Measurements from ENCODE around the gene HHATL.
"Not testable (repeated sequence)": the region's sequence is repeated elsewhere in the genome, so short reads cannot be mapped to it uniquely, and the experiment has no call there.

Gene HHATL

GRCh38 chr3:42729404-42730145 lies 27.0 kb upstream of the HHATL start:
- Histone ChIP-seq H3K36me3 (no peaks in the 10 kb centered on the region), H3K4me2 (no peak overlapping the region), H3K27ac (no peak overlapping the region), H4K20me1 (no peaks in the 10 kb centered on the region; a peak in 1 of 22 replicates), H3K9ac (no peak overlapping the region), H3K4me1 (no peaks in the 10 kb centered on the region), H3K27me3 (no peaks in the 10 kb centered on the region), H3K9me3 (replicated peaks in 1 of 11) (0 out of 22 replicates have a peak, but pooled peaks cover 0 to 7% (median 0%) of the 10 kb centered on the region in 11 experiments), H3K4me3 (no peak overlapping the region)
- no peak for TF ChIP-seq Cebpa-rat (IDR thresholded peaks at IDR 0.05)

- no peak overlapping the region for H3K4me2 ChIP-seq
- no peak for TF ChIP-seq Cebpa-rat (IDR thresholded peaks at IDR 0.05)
- H3K27me3 ChIP-seq, result no peaks in the 10 kb centered on the region
- H3K9me3 ChIP-seq (replicated peaks in 1 of 11), result 0 out of 22 replicates have a peak, but pooled peaks cover 0 to 7% (median 0%) of the 10 kb centered on the region in 11 experiments
- no peak overlapping the region for H3K27ac ChIP-seq
- H3K36me3 ChIP-seq, result no peaks in the 10 kb centered on the region
- H3K4me1 ChIP-seq, result no peaks in the 10 kb centered on the region
- no peak overlapping the region for H3K4me3 ChIP-seq
- H4K20me1 ChIP-seq, result no peaks in the 10 kb centered on the region; a peak in 1 of 22 replicates
- H3K9ac ChIP-seq, result no peak overlapping the region
These were observed 26.2 kb upstream of the HHATL start for GRCh38 chr3:42728668-42729364.

GRCh38 chr3:42728056-42728455 lies 25.5 kb upstream of the HHATL start:
- Histone ChIP-seq H3K36me3 (no peaks in the 10 kb centered on the region), H3K9ac (no peak overlapping the region), H3K27me3 (no peaks in the 10 kb centered on the region), H3K4me2 (no peak overlapping the region), H3K9me3 (replicated peaks in 1 of 11) (0 out of 22 replicates have a peak, but pooled peaks cover 0 to 7% (median 0%) of the 10 kb centered on the region in 11 experiments), H3K27ac (no peak overlapping the region), H4K20me1 (no peaks in the 10 kb centered on the region; a peak in 1 of 22 replicates), H3K4me3 (no peak overlapping the region), H3K4me1 (no peaks in the 10 kb centered on the region)
- no peak for TF ChIP-seq Cebpa-rat (IDR thresholded peaks at IDR 0.05)

- Histone ChIP-seq H3K4me3 (no peak overlapping the region), H3K27me3 (no peaks in the 10 kb centered on the region), H3K27ac (no peak overlapping the region), H4K20me1 (no peaks in the 10 kb centered on the region; a peak in 1 of 22 replicates), H3K36me3 (no peaks in the 10 kb centered on the region), H3K9ac (no peak overlapping the region), H3K4me1 (no peaks in the 10 kb centered on the region), H3K4me2 (no peak overlapping the region), H3K9me3 (replicated peaks in 1 of 11) (0 out of 22 replicates have a peak, but pooled peaks cover 0 to 7% (median 0%) of the 10 kb centered on the region in 11 experiments)
- no peak for TF ChIP-seq Cebpa-rat (IDR thresholded peaks at IDR 0.05)
These were observed 22.9 kb upstream of the HHATL start for GRCh38 chr3:42725454-42725853.

GRCh38 chr3:42723219-42723618 lies 20.6 kb upstream of the HHATL start:
- Histone ChIP-seq H3K9ac (no peak overlapping the region), H3K4me2 (no peak overlapping the region), H3K27ac (no peak overlapping the region), H3K36me3 (no peaks in the 10 kb centered on the region), H3K4me1 (no peaks in the 10 kb centered on the region), H3K4me3 (no peak overlapping the region), H4K20me1 (no peaks in the 10 kb centered on the region), H3K27me3 (no peaks in the 10 kb centered on the region), H3K9me3 (replicated peaks in 1 of 11) (no peaks in the 10 kb centered on the region)
- TF ChIP-seq Cebpa-rat (IDR thresholded peaks at IDR 0.05), result no peak

GRCh38 chr3:42722442-42722841 lies 19.8 kb upstream of the HHATL start:
- H3K4me3 ChIP-seq; H3K4me2 ChIP-seq; H3K9ac ChIP-seq; H3K36me3 ChIP-seq; H3K9me3 ChIP-seq (replicated peaks in 1 of 11); H4K20me1 ChIP-seq; H3K4me1 ChIP-seq; H3K27ac ChIP-seq; H3K27me3 ChIP-seq: not testable (repeated sequence)

GRCh38 chr3:42721690-42722089 lies 19.1 kb upstream of the HHATL start:
- Histone ChIP-seq H3K27me3 (no peaks in the 10 kb centered on the region), H3K9me3 (replicated peaks in 1 of 11) (no peaks in the 10 kb centered on the region), H3K4me3 (no peak overlapping the region), H3K9ac (no peak overlapping the region), H4K20me1 (no peaks in the 10 kb centered on the region), H3K36me3 (no peaks in the 10 kb centered on the region), H3K27ac (no peak overlapping the region), H3K4me2 (no peak overlapping the region), H3K4me1 (no peaks in the 10 kb centered on the region)
- TF ChIP-seq Cebpa-rat (IDR thresholded peaks at IDR 0.05), result no peak

GRCh38 chr3:42720126-42720525 lies 17.5 kb upstream of the HHATL start:
- H3K4me1 ChIP-seq, result no peaks in the 10 kb centered on the region
- no peaks in the 10 kb centered on the region for H3K27me3 ChIP-seq
- no peak overlapping the region for H3K9ac ChIP-seq
- no peaks in the 10 kb centered on the region for H3K9me3 ChIP-seq (replicated peaks in 1 of 11)
- H3K4me2 ChIP-seq, result no peak overlapping the region
- no peak overlapping the region for H3K27ac ChIP-seq
- H3K4me3 ChIP-seq, result no peak overlapping the region
- TF ChIP-seq Cebpa-rat (IDR thresholded peaks at IDR 0.05), result no peak
- H3K36me3 ChIP-seq, result no peaks in the 10 kb centered on the region
- no peaks in the 10 kb centered on the region for H4K20me1 ChIP-seq

- Histone ChIP-seq H4K20me1 (no peaks in the 10 kb centered on the region), H3K27me3 (no peaks in the 10 kb centered on the region), H3K9me3 (replicated peaks in 1 of 11) (no peaks in the 10 kb centered on the region), H3K4me2 (no peak overlapping the region), H3K27ac (no peak overlapping the region), H3K36me3 (no peaks in the 10 kb centered on the region), H3K9ac (no peak overlapping the region), H3K4me3 (no peak overlapping the region), H3K4me1 (no peaks in the 10 kb centered on the region)
- no peak for TF ChIP-seq Cebpa-rat (IDR thresholded peaks at IDR 0.05)
These were observed 16.4 kb upstream of the HHATL start for GRCh38 chr3:42719002-42719401.

GRCh38 chr3:42718338-42718737 lies 15.7 kb upstream of the HHATL start:
- H3K27me3 ChIP-seq, result no peaks in the 10 kb centered on the region
- H3K27ac ChIP-seq, result no peak overlapping the region
- no peak overlapping the region for H3K4me2 ChIP-seq
- H3K9me3 ChIP-seq (replicated peaks in 1 of 11), result no peaks in the 10 kb centered on the region
- no peaks in the 10 kb centered on the region for H3K4me1 ChIP-seq
- TF ChIP-seq Cebpa-rat (IDR thresholded peaks at IDR 0.05), result no peak
- no peaks in the 10 kb centered on the region for H3K36me3 ChIP-seq
- H4K20me1 ChIP-seq, result no peaks in the 10 kb centered on the region
- no peak overlapping the region for H3K9ac ChIP-seq
- no peak overlapping the region for H3K4me3 ChIP-seq

All from BLaER1 treated with 17β-estradiol and CSF1 and Interleukin-3, amounts not matched to agents 10 nM and 100 nM (cell line).